Measurements from ENCODE around the gene CDK14. TPM values are rescaled to one million over a fixed set of nuclear protein-coding genes. Genes with fewer than 3 reads are reported as not detected.

CDK14 gene
- total and polyA plus RNA-seq, 10 of the 15 experiments (the other 5 are each of a cell fraction or from before 2014, with no cell fraction given) = 6.5 to 61.3 (median 24.2) TPM

- no peaks in the 10 kb centered on the region for H4K20me1 ChIP-seq (ENCODE audit: control insufficient read depth, insufficient read depth)
- TF ChIP-seq SPI1 (IDR thresholded peaks at IDR 0.05; ENCODE audit: borderline replicate concordance, insufficient read depth, low read depth, low read length) (no peak), CHD2 (IDR thresholded peaks at IDR 0.05; ENCODE audit: borderline replicate concordance, low read depth, low read length) (no peak), KAT2A (conservative IDR thresholded peaks at IDR 0.05; ENCODE audit: control insufficient read depth, low read depth, low read length) (no peak), EZH2 (IDR thresholded peaks at IDR 0.05; ENCODE audit: borderline replicate concordance, control insufficient read depth, low read depth, low read length) (no peak), EP300 (IDR thresholded peaks at IDR 0.05; ENCODE audit: borderline replicate concordance in 1 of 2, control insufficient read depth in 1 of 2, low read depth in 2 of 2, low read length in 2 of 2) (no peak), IRF4 (IDR thresholded peaks at IDR 0.05; ENCODE audit: low read depth, low read length) (no peak), MTA3 (IDR thresholded peaks at IDR 0.05; ENCODE audit: borderline replicate concordance, low read length) (no peak), STAT3 (IDR thresholded peaks at IDR 0.05; ENCODE audit: low read depth, low read length) (no peak), PAX5 (IDR thresholded peaks at IDR 0.05; ENCODE audit: borderline replicate concordance, low read depth, low read length) (peak; percentile 94), EED (IDR thresholded peaks at IDR 0.05; ENCODE audit: low read depth) (peak; percentile 93), RUNX3 (IDR thresholded peaks at IDR 0.05; ENCODE audit: low read length) (peak; percentile 45), TCF12 (IDR thresholded peaks at IDR 0.05; ENCODE audit: low read depth, low read length) (0 out of 2 replicates have a peak, but pooled peaks have one; percentile 12), MYC (IDR thresholded peaks at IDR 0.05; ENCODE audit: insufficient read depth, insufficient read length, insufficient replicate concordance, low read length, severe bottlenecking) (no peak), CBX5 (IDR thresholded peaks at IDR 0.05; ENCODE audit: low read depth) (no peak), IKZF2 (IDR thresholded peaks at IDR 0.05) (peak; percentile 36 to 48; a peak in 2 of 4 replicates), TCF3 (IDR thresholded peaks at IDR 0.05; ENCODE audit: borderline replicate concordance, insufficient read depth, low read depth, low read length) (0 out of 2 replicates have a peak, but pooled peaks have one; percentile 20), NFIC (IDR thresholded peaks at IDR 0.05; ENCODE audit: low read depth, low read length) (peak; percentile 36; the same call in 1 of the 2 replicates), IKZF1 (conservative IDR thresholded peaks at IDR 0.05) (peak; percentile 56), ETV6 (conservative IDR thresholded peaks at IDR 0.05 in 1 of 2, IDR thresholded peaks at IDR 0.05 in 1 of 2; ENCODE audit: borderline replicate concordance in 1 of 2, low read depth in 1 of 2) (0 out of 4 replicates have a peak, but pooled peaks of 1 of the 2 experiments have one; percentile 19)
- TF ChIP-seq, protein P1, sequence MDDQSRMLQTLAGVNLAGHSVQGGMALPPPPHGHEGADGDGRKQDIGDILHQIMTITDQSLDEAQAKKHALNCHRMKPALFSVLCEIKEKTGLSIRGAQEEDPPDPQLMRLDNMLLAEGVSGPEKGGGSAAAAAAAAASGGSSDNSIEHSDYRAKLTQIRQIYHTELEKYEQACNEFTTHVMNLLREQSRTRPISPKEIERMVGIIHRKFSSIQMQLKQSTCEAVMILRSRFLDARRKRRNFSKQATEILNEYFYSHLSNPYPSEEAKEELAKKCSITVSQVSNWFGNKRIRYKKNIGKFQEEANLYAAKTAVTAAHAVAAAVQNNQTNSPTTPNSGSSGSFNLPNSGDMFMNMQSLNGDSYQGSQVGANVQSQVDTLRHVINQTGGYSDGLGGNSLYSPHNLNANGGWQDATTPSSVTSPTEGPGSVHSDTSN (IDR thresholded peaks at IDR 0.05; ENCODE audit: insufficient replicate concordance, low read depth, low read length) = no peak
- TF ChIP-seq, protein P2, sequence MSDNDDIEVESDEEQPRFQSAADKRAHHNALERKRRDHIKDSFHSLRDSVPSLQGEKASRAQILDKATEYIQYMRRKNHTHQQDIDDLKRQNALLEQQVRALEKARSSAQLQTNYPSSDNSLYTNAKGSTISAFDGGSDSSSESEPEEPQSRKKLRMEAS (IDR thresholded peaks at IDR 0.05; ENCODE audit: low read depth, low read length) = no peak
- WGBS (ENCODE audit: insufficient coverage, insufficient replicate concordance, low lambda C conversion rate, missing lambda C conversion rate) = 0% methylated on average over 2 of the region's 2 CpGs
- ATAC-seq = peak; percentile 68
- no peaks in the 10 kb centered on the region for H3K9me3 ChIP-seq (replicated peaks; ENCODE audit: control insufficient read depth, insufficient read depth, low read length)
- SMC1A ChIA-PET (ENCODE audit: uncharacterized antibody, unreplicated experiment) = interaction anchor here (0.9 to 7.0 kb wide), 7 partner anchors 8 to 51 kb away, joined by 4 to 45 read pairs (median 6); partner anchors contain the start of gene CDK14
- RAD21 ChIA-PET (ENCODE audit: unreplicated experiment) = no interaction called here
- peak overlapping the region; percentile 56 for H3K27ac ChIP-seq (ENCODE audit: control insufficient read depth, insufficient read depth)
- H3K36me3 ChIP-seq (ENCODE audit: control insufficient read depth in 2 of 2, insufficient read depth in 2 of 2, low read length in 1 of 2) = no peaks in the 10 kb centered on the region
- peaks cover 19% of the 10 kb centered on the region for H3K4me1 ChIP-seq (ENCODE audit: control insufficient read depth, insufficient read depth, low read length)
- in situ Hi-C loops (cut with MboI) = no loop called here
- DNase-seq (ENCODE audit: low read depth, low spot score) = no peak
- no peak overlapping the region for H3K4me3 ChIP-seq
- CTCF ChIA-PET = interaction anchor here (0.6 to 2.2 kb wide), 5 partner anchors 10 to 440 kb away, joined by 3 to 10 read pairs (median 4); no protein-coding TSS in a partner anchor
- POLR2A ChIA-PET = interaction anchor here (2.1 kb wide), 1 partner anchor 8 kb away, joined by 5 read pairs; no protein-coding TSS in a partner anchor
- H3K9ac ChIP-seq (ENCODE audit: control insufficient read depth, insufficient read depth, low read length) = no peak overlapping the region
- H3K27me3 ChIP-seq (replicated peaks in 1 of 2; ENCODE audit: control insufficient read depth in 2 of 2, insufficient read depth in 2 of 2, low read length in 1 of 2) = no peaks in the 10 kb centered on the region
- peak overlapping the region; percentile 79 for H3K4me2 ChIP-seq (ENCODE audit: control insufficient read depth, insufficient read depth)
- no TSS peak for BruUV-seq (replicated peaks)
- FAIRE-seq = no peak
- peak overlapping the region; percentile 33; the same call in 1 of the 2 replicates for H2AFZ ChIP-seq (ENCODE audit: control insufficient read depth, low read depth, low read length)
- H3K79me2 ChIP-seq (ENCODE audit: control insufficient read depth, insufficient read depth, low read length) = peaks cover 19% of the 10 kb centered on the region
- intact Hi-C loops (cut with micrococcal nuclease; ENCODE audit: unreplicated experiment) = no loop called here
Observed at GRCh38 chr7:90605055-90605454, 8.9 kb downstream of the CDK14 start.

Data from GM12878 (cell line).